Esophagus muscularis mucosa (tissue), 3 donors: ENCODE results near the gene MAML3.

Source experiments
- CTCF ChIP-seq, 3 experiments: fragments of 200-600 bp in 2 of 3; fragments of 450-650 bp in 1 of 3; sonication (generic) in 2 of 3; IDR thresholded peaks; one replicate each; pipeline ENCODE4 v1.5.1; 2017 to 2019; ENCODE audit warnings: antibody characterized with exemption in 3 of 3, mild to moderate bottlenecking in 2 of 3, moderate library complexity in 1 of 3
- POLR2A ChIP-seq: fragments of 450-650 bp; IDR thresholded peaks from one replicate; pipeline ENCODE4 v1.6.1; 2017; ENCODE audit warnings: antibody characterized with exemption, moderate library complexity, mild to moderate bottlenecking, low read depth

GRCh38 chr4:139686130-139686529 lies 467.9 kb downstream of the MAML3 start:
- no peak for TF ChIP-seq POLR2A
- TF ChIP-seq CTCF (IDR thresholded peaks at IDR 0.05) = no peak
